Upper lobe of right lung (tissue), 1 donor: ENCODE results near the gene MAP3K5. TPM values are rescaled to one million over a fixed set of nuclear protein-coding genes. Genes with fewer than 3 reads are reported as not detected.
"Not testable (repeated sequence)": the region's sequence is repeated elsewhere in the genome, so short reads cannot be mapped to it uniquely, and the experiment has no call there.

Experiments used
- ATAC-seq: fragments of 200-7000 bp; cut with Tn5 transposase; one replicate; pipeline ENCODE4 v1.9.1; 2020; ENCODE audit warnings: mild to moderate bottlenecking, moderate library complexity
- DNase-seq: peaks from one replicate; pipeline ENCODE4 v3.0.0-alpha.2; 2020
- H3K27ac ChIP-seq: fragments of 200-600 bp; one replicate; pipeline ENCODE4 v1.8.0; 2022
- H3K27me3 ChIP-seq: fragments of 200-600 bp; one replicate; pipeline ENCODE4 v1.8.0; 2022; ENCODE audit warnings: mild to moderate bottlenecking
- H3K36me3 ChIP-seq: fragments of 200-600 bp; one replicate; pipeline ENCODE4 v1.8.0; 2022
- H3K4me1 ChIP-seq: fragments of 200-600 bp; one replicate; pipeline ENCODE4 v1.8.0; 2022
- H3K4me3 ChIP-seq: fragments of 200-600 bp; one replicate; pipeline ENCODE4 v1.8.0; 2022; ENCODE audit warnings: mild to moderate bottlenecking
- H3K9me3 ChIP-seq: fragments of 200-600 bp; one replicate; pipeline ENCODE4 v1.8.0; 2022
- CTCF ChIP-seq: fragments of 200-600 bp; IDR thresholded peaks from one replicate; pipeline ENCODE4 v1.8.0; 2022; ENCODE audit warnings: antibody characterized with exemption
- intact Hi-C: fragments of 100-400 bp; cut with DNase I; formaldehyde crosslinking; loops from one replicate; pipeline ENCODE4 v1.11.0; 2022
- total RNA-seq: library from RNA; stranded (reverse); fragmentation: NEBNext Ultra II Directional; extraction: Animal tissue kit (Norgen Biotek cat#: 25700); gene quantifications from one replicate; pipeline ENCODE4 v1.2.1, GENCODE V29; 2021
- donor health status: DM: no; HTN: yes; CAD: no; lungs with severe emphysema.

Gene MAP3K5
- total RNA-seq, 1 donor from 2014 or later = 32.5 TPM

DNA sequence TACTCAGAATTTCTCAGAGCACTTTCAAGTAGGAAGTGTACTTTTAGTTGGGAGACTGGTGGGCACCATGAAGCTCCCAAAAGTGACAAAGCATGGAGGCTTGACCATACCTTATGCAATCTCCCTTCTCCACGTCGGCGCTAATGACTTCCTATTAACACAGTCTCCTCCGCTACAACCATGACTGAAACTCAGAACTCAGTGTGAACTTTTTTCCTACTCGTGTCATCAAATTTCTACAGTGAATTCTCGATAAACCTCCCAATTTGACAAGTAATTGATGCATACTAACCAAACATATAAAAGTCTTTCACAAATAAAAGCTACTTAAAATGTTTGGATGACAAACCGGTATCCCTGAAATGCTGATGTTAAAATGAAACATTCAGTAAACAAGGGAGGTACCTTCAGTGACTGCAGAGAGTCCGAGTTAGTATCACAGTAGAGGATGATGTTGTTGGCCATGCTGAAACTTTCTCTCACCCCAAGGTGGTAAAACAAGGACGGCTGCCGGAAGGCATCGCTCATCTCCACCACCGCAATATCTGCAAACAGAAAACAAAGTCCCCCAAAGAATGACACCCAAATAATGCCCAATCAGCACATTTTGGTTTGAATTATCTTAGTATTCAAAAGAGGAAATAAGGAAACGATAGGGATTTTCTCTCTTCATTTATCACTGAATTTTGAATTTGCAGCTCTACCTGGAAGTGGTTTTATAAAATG lies 72.1 kb downstream of the MAP3K5 start:
- H3K27ac ChIP-seq = no peak overlapping the region
- intact Hi-C loops = no loop called here
- peaks cover 23% of the 10 kb centered on the region for H3K4me1 ChIP-seq
- no peaks in the 10 kb centered on the region for H3K9me3 ChIP-seq
- ATAC-seq = peak; percentile 69
- H3K4me3 ChIP-seq = no peak overlapping the region
- DNase-seq = no peak
- no peaks in the 10 kb centered on the region for H3K36me3 ChIP-seq
- no peaks in the 10 kb centered on the region for H3K27me3 ChIP-seq
- no peak for TF ChIP-seq CTCF

GRCh38 chr6:136719280-136720044 lies 72.8 kb downstream of the MAP3K5 start:
- no peak for TF ChIP-seq CTCF
- H3K4me3 ChIP-seq = no peak overlapping the region
- H3K9me3 ChIP-seq = no peaks in the 10 kb centered on the region
- no peak overlapping the region for H3K27ac ChIP-seq
- H3K27me3 ChIP-seq = no peaks in the 10 kb centered on the region
- H3K36me3 ChIP-seq = no peaks in the 10 kb centered on the region
- H3K4me1 ChIP-seq = peaks cover 23% of the 10 kb centered on the region
- intact Hi-C loops = no loop called here
- no peak for DNase-seq
- peak; percentile 44 for ATAC-seq

GRCh38 chr6:136718476-136718875 lies 73.8 kb downstream of the MAP3K5 start:
- Histone ChIP-seq H3K9me3 (no peaks in the 10 kb centered on the region), H3K27me3 (no peaks in the 10 kb centered on the region), H3K36me3 (no peaks in the 10 kb centered on the region), H3K4me1 (peaks cover 23% of the 10 kb centered on the region), H3K4me3 (no peak overlapping the region), H3K27ac (no peak overlapping the region)
- intact Hi-C loops = no loop called here
- no peak for TF ChIP-seq CTCF
- DNase-seq (no peak), ATAC-seq (no peak)

GRCh38 chr6:136717716-136717990 lies 74.6 kb downstream of the MAP3K5 start:
- Histone ChIP-seq H3K9me3 (no peaks in the 10 kb centered on the region), H3K27me3 (no peaks in the 10 kb centered on the region), H3K4me1 (peaks cover 23% of the 10 kb centered on the region), H3K27ac (peak overlapping the region; percentile 52), H3K4me3 (peak overlapping the region; percentile 14), H3K36me3 (no peaks in the 10 kb centered on the region)
- no peak for ATAC-seq
- intact Hi-C loops = no loop called here
- TF ChIP-seq CTCF = no peak
- no peak for DNase-seq

DNA sequence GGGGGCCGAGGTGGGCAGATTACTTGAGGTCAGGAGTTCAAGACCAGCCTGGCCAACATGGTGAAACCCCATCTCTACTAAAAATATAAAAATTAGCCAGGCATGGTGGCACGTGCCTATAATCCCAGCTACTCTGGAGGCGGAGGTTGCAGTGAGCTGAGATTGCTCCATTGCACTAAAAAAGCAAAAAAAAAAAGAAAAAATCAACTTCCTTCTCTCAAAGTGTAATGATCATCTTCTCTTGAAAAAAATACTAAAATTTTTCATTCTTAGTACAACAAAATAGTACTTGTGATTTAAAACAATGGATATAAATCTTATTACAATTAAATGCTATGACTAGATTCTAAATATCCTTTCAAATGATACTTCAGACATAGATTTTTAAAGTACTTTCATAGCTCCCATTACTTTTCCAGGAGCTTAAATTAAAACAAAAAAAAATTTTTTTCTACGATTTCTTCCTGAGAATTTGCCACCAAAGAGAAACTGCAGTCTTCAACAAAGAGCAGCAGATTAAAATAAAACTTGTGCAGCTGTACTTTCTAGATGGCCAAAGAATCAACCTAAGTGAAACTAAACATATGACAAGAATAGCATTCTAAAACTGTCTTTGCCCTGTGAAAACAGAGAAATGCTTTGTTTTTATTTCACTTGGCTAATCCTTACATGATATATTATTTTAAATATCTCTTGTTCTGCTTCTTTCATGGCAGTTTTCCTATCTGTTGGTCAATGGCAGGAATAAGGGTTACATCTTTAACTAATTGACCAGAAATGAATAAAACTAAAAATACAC lies 75.2 kb downstream of the MAP3K5 start:
- no peak for ATAC-seq
- H3K4me3 ChIP-seq = peak overlapping the region; percentile 14

DNA sequence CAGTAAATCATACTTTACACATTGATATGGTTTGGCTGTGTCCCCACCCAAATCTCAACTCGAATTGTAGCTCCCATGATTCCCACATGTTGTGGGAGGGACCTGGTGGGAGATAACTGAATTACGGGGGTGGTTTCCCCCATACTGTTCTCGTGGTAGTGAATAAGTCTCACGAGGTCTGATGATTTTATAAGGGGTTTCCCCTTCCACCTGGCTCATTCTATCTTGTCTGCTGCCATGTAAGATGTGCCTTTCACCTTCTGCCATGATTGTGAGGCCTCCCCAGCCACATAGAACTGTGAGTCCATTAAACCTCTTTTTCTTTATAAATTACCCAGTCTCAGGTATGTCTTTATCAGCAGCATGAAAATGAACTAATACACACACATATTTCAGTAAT lies 79.6 kb downstream of the MAP3K5 start:
- DNase-seq, H3K36me3 ChIP-seq, H3K27me3 ChIP-seq, H3K9me3 ChIP-seq, H3K27ac ChIP-seq, intact Hi-C loops, H3K4me3 ChIP-seq, ATAC-seq: not testable (repeated sequence)
- peaks cover 14% of the 10 kb centered on the region for H3K4me1 ChIP-seq

More for the DNA sequence above, 75.2 kb downstream of the MAP3K5 start:
- Histone ChIP-seq H3K27me3 (no peaks in the 10 kb centered on the region), H3K27ac (peak overlapping the region; percentile 52), H3K9me3 (no peaks in the 10 kb centered on the region), H3K36me3 (no peaks in the 10 kb centered on the region), H3K4me1 (peaks cover 23% of the 10 kb centered on the region)
- intact Hi-C loops = no loop called here
- TF ChIP-seq CTCF = no peak
- DNase-seq = no peak
